ENCODE results near the gene BLM.

GRCh38 chr15:90780916-90781315, 63.8 kb downstream of the BLM start:
- TF ChIP-seq PKNOX1 (IDR thresholded peaks at IDR 0.05), result no peak
- no peak for TF ChIP-seq ZNF384 (IDR thresholded peaks at IDR 0.05)
- TF ChIP-seq NFRKB (IDR thresholded peaks at IDR 0.05), result no peak
- no peak for TF ChIP-seq HDGF (IDR thresholded peaks at IDR 0.05; ENCODE audit: borderline replicate concordance)
